Activated CD4-positive, CD25-positive, alpha-beta regulatory T cell treated with anti-CD3 and anti-CD28 coated beads, Interleukin-2, amount 50 U/mL, for 16 hours (primary cell): ENCODE results near the gene THRA.
A peak's percentile ranks its signal among the peaks of the same experiment; 100 is the strongest.

Experiments
- DNase-seq: peaks from one replicate; pipeline ENCODE4 v3.0.0-alpha.2; 2020; ENCODE audit warnings: low read depth, low spot score

Gene THRA

GRCh38 chr17:40098846-40099618 lies 36.3 kb downstream of the THRA start:
- DNase-seq = peak; percentile 99

- no peak for DNase-seq
Observed at GRCh38 chr17:40099619-40100418, 37.1 kb downstream of the THRA start.

GRCh38 chr17:40100419-40100668 lies 37.6 kb downstream of the THRA start, which contains the start of gene NR1D1:
Gene NR1D1, minus strand, starts transcription at chr17:40100589. Its CDS starts 495 bp downstream, at chr17:40100094.
- DNase-seq = no peak

DNA sequence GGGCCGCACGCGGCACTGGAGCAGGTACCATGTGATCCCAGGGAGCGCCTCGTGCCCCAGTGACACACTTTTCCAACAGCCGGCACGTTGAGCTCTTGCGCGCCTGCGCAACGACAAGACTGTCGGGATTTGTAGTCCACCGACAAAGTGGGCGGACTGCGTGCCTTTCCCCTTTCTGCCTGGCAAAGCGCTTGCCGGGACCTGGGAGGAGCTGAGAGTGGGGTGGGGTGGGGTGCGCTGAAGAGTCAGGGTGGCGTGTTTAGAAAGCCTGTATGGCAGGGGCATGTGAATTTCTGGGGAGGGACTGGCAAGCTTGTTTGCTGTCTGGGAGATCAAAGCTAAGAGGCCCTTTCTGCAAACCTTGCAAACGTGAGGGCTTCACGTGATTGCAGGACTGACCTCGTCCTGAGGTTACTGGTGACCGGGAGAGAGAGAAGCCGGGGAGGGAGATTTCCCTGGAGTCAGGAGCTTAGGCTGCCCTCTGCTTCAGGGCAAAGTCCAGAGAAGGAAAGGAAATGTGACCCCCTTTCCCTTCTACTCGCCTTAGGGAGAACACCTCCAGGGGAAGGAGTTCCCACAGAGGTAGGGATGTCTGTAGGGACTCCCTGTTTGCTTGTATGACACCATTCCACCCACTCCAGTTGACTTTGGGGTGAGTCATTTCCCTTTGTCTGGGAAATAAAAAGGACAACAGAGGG lies 38.1 kb downstream of the THRA start:
- peak; percentile 79 for DNase-seq

- no peak for DNase-seq
Observed at GRCh38 chr17:40101367-40102210, 38.8 kb downstream of the THRA start.

DNA sequence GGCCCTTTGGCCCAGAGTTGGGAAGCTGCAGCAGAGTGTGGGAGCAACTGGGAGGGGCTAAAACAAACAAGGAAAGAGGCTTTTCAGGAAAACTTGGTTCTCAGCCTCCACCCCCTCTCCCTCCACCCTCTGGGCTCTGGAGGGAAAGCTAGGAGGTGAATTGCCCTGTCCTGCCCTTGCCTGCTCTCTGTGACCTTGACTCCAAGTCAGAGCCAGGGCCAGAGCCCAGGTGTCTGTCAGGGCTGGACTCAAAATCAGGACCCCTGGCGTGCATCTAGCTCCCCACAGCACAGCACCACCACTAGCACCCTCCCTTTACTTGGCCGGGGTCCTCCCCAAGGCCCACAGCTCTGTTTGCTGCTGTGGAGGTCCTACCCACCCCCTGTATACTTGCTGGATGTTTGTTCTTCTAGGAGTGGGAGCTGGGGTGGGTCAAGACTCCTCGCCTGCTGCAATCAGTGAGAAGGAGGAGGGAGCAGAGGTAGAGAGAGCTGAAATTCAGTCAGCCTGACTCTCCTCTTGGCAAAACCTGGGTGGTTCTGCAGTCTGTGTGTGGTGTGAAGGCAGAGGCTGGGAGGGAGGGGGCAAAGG lies 40.4 kb downstream of the THRA start:
- no peak for DNase-seq

DNA sequence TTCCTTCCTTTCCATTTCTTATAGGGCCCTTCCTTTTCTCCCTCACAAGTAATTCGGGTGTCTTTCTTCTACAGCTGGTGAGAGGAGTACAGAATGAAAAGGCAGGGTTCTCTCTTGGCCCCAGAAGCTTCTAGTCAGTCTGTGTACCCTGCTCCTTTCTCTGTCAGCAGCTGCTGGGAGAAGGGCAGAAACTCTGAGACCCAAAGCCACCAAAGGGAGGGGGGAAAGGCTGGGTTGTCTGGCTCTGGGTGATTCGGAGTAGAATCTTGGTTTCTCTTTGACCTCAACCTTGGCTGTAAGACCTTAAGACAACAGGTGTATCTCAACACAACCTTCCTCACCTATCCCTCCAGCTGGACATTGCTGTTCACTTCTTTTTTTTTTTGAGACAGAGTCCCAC lies 40.9 kb downstream of the THRA start:
- no peak for DNase-seq

DNA sequence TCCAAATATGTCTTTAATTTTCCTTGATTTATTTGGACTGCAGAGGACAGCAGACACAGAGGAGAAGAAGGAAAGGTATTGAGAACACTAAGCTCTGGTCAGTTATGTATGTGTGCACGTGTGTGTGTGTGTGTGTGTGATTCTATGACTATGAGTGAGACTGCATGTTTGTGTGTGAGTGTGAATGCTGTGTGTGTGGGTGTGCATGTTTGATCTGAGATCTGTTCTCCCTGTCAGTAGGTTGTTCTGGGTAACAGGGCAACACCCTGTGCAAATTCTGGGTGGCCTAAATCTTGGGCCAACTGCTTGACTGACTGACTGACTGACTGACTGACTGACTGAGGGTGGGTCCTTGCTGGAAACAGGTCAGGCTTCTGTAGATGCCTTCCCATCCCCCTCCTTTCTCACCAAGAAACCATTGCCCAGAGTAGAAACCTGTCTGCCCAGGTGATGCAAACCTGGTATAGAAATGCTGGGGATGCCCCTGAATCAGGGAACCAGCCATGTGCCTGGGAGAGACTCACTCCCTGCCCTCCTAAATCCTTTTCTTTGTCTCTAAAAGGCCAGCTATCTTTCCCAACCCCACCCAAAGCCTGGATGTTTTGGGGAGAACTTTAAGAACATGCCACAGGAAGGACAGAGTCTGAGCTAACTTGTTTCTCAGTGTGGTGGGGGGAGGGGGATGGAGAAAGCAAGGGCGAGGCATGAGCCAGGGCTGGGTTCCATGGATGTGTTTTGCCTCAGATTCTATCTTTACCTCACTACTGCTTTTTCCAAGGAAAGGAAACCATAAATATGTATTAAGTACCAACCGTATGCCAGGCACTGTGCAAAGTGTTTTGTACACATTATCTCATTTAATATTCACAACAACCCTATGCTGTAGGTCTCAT lies 42.1 kb downstream of the THRA start:
- DNase-seq = no peak

DNA sequence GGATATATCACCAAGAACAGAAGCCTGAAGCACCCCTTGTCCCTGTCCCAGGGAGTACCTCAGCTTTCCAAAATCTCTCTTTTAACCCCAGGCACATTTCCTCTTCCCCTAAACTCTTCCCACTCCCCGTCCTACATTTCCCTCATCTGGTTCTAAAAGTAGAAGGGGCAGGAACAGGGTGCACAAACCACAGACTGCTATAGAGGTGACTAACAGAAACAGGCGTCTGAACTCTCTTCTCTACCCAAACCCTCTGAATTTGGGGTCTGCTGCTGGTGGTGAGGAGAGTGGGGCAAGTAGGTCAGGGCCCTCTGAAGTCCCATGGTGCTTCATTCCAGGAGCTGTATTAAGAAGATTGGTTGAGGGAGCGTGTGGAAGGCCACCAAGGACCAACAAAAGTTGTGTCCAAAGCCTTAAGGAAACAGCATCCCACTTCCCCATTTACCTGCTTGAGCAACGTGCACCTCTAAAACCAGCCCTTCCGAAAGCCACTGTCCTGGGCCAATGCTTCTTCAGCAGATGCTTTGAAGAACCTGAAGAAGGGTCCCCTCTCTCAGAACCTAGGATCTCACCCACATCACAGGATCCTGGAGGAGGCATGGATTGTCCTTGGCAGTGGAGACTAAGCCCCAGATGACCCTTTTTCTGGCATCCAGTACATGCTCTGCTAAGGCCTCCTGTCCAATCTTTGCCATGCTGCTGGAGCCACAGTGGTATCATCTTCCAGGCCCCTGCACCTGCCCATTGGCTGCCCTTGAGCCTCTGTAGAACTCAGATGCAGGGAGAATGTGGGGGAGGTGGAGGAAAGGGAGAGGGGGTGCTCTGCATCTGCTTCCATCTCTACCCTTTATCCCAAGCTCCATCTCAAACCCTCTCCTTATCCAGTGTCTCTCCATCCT lies 43.3 kb downstream of the THRA start:
- DNase-seq = no peak

- no peak for DNase-seq
Observed at GRCh38 chr17:40106760-40107521, 44.2 kb downstream of the THRA start.

GRCh38 chr17:40107522-40108174 lies 44.9 kb downstream of the THRA start:
- no peak for DNase-seq

GRCh38 chr17:40108970-40109824 lies 46.4 kb downstream of the THRA start:
- DNase-seq = no peak

- DNase-seq = no peak
Observed at GRCh38 chr17:40110026-40110845, 47.5 kb downstream of the THRA start.

GRCh38 chr17:40111221-40112128 lies 48.7 kb downstream of the THRA start:
- DNase-seq = no peak

- DNase-seq = no peak
Observed at GRCh38 chr17:40112191-40112711, 49.5 kb downstream of the THRA start.
